ENCODE results near the gene RPS15.
"Not testable (repeated sequence)": the region's sequence is repeated elsewhere in the genome, so short reads cannot be mapped to it uniquely, and the experiment has no call there.

The RPS15 gene

GRCh38 chr19:1402411-1403070 is 35.7 kb upstream of the RPS15 start:
- no peak for DNase-seq (ENCODE audit: low read depth)

- DNase-seq (ENCODE audit: low read depth), result peak; percentile 98
These were observed 31.2 kb upstream of the RPS15 start for GRCh38 chr19:1406774-1407527.

- DNase-seq (ENCODE audit: low read depth), result no peak
These were observed 30.5 kb upstream of the RPS15 start, which contains the start of gene DAZAP1 for GRCh38 chr19:1407528-1408299. TSS of gene DAZAP1 (plus strand) at chr19:1407586. CDS start at chr19:1407774, 188 bp downstream.

- peak; percentile 73 for DNase-seq (ENCODE audit: low read depth)
These were observed 29.6 kb upstream of the RPS15 start for GRCh38 chr19:1408300-1409203.

- no peak for DNase-seq (ENCODE audit: low read depth)
These were observed 28.8 kb upstream of the RPS15 start for GRCh38 chr19:1409204-1410005.

- DNase-seq (ENCODE audit: low read depth), result peak; percentile 75
These were observed 27.9 kb upstream of the RPS15 start for GRCh38 chr19:1410136-1410786.

GRCh38 chr19:1410789-1411188 is 27.4 kb upstream of the RPS15 start:
- no peak for DNase-seq (ENCODE audit: low read depth)

- peak; percentile 42 for DNase-seq (ENCODE audit: low read depth)
These were observed 26.7 kb upstream of the RPS15 start for GRCh38 chr19:1411255-1412191.

- no peak for DNase-seq (ENCODE audit: low read depth)
These were observed 25.8 kb upstream of the RPS15 start for GRCh38 chr19:1412323-1412923.

- no peak for DNase-seq (ENCODE audit: low read depth)
These were observed 25.0 kb upstream of the RPS15 start for GRCh38 chr19:1412995-1413800.

- DNase-seq (ENCODE audit: low read depth), result peak; percentile 44
These were observed 22.0 kb upstream of the RPS15 start for GRCh38 chr19:1416014-1416841.

- DNase-seq (ENCODE audit: low read depth), result peak; percentile 87
These were observed 21.1 kb upstream of the RPS15 start for GRCh38 chr19:1417145-1417544.

GRCh38 chr19:1417681-1418495 is 20.3 kb upstream of the RPS15 start:
- DNase-seq (ENCODE audit: low read depth), result no peak

GRCh38 chr19:1418496-1418775 is 19.8 kb upstream of the RPS15 start:
- no peak for DNase-seq (ENCODE audit: low read depth)

- DNase-seq (ENCODE audit: low read depth), result no peak
These were observed 19.1 kb upstream of the RPS15 start for GRCh38 chr19:1418951-1419738.

- DNase-seq (ENCODE audit: low read depth), result not testable (repeated sequence)
These were observed 18.1 kb upstream of the RPS15 start for GRCh38 chr19:1420085-1420484.

Data from iris pigment epithelial cell (primary cell).